Osteocyte (in vitro differentiated cells): Measurements from ENCODE around the gene EDAR. TPM values are rescaled to one million over a fixed set of nuclear protein-coding genes. Genes with fewer than 3 reads are reported as not detected.
A peak's percentile ranks its signal among the peaks of the same experiment; 100 is the strongest.

Experiments used
- DNase-seq: peaks from one replicate; pipeline ENCODE4 v3.0.0; 2021; ENCODE audit warnings: mixed read lengths; ENCODE audit not compliant: unreplicated experiment; ENCODE audit errors: extremely low spot score
- H3K27ac Mint-ChIP-seq: one replicate; pipeline ENCODE4 v1.8.0; 2021; ENCODE audit warnings: mild to moderate bottlenecking, mixed read lengths; ENCODE audit not compliant: unreplicated experiment
- H3K27me3 Mint-ChIP-seq: one replicate; pipeline ENCODE4 v1.8.0; 2021; ENCODE audit warnings: mixed read lengths; ENCODE audit not compliant: unreplicated experiment
- H3K36me3 Mint-ChIP-seq: one replicate; pipeline ENCODE4 v1.8.0; 2021; ENCODE audit warnings: mixed read lengths; ENCODE audit not compliant: unreplicated experiment
- H3K4me1 Mint-ChIP-seq: one replicate; pipeline ENCODE4 v1.8.0; 2021; ENCODE audit warnings: mixed read lengths; ENCODE audit not compliant: unreplicated experiment
- H3K4me3 Mint-ChIP-seq: one replicate; pipeline ENCODE4 v1.8.0; 2021; ENCODE audit warnings: mild to moderate bottlenecking, moderate library complexity, mixed read lengths; ENCODE audit not compliant: unreplicated experiment
- H3K9me3 Mint-ChIP-seq: one replicate; pipeline ENCODE4 v1.8.0; 2021; ENCODE audit warnings: mixed read lengths; ENCODE audit not compliant: unreplicated experiment
- total RNA-seq: library from RNA; stranded (reverse); gene quantifications from 2 replicates; pipeline ENCODE4 v1.2.1, GENCODE V29; 2021
- TF ChIP-seq, protein P1 (sequence below): fragments of 200-600 bp; sonication (generic); IDR thresholded peaks from 2 replicates; pipeline ENCODE4 v1.5.0; 2021; ENCODE audit warnings: antibody characterized with exemption, mild to moderate bottlenecking, moderate library complexity

The EDAR gene
- total RNA-seq, 1 donor from 2014 or later = not detected

DNA sequence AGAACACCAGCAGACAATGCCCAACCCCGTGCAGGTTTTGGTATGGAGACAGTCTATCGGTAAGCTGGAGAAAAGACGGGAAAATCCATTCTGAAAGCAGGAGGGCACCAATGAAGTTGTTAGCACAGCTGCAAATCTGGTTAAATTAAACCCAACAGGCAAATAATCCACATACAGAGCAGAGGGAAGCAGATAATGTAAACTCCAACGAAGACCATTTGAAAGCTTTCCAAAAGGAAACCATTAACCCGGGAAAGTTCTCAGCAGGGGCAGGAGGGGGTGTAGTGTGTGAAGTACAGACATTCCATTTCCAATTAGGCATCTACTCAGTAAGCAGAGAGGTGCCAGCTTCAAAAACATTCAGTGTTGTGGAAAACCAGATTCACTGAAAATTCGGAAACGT lies 10.3 kb downstream of the EDAR start:
- peaks cover 5% of the 10 kb centered on the region for H3K36me3 Mint-ChIP-seq
- peaks cover 9% of the 10 kb centered on the region for H3K4me1 Mint-ChIP-seq
- H3K4me3 Mint-ChIP-seq = no peak overlapping the region
- no peak overlapping the region for H3K27ac Mint-ChIP-seq
- DNase-seq = no peak
- TF ChIP-seq, protein P1, sequence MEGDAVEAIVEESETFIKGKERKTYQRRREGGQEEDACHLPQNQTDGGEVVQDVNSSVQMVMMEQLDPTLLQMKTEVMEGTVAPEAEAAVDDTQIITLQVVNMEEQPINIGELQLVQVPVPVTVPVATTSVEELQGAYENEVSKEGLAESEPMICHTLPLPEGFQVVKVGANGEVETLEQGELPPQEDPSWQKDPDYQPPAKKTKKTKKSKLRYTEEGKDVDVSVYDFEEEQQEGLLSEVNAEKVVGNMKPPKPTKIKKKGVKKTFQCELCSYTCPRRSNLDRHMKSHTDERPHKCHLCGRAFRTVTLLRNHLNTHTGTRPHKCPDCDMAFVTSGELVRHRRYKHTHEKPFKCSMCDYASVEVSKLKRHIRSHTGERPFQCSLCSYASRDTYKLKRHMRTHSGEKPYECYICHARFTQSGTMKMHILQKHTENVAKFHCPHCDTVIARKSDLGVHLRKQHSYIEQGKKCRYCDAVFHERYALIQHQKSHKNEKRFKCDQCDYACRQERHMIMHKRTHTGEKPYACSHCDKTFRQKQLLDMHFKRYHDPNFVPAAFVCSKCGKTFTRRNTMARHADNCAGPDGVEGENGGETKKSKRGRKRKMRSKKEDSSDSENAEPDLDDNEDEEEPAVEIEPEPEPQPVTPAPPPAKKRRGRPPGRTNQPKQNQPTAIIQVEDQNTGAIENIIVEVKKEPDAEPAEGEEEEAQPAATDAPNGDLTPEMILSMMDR = no peak
- H3K9me3 Mint-ChIP-seq = no peaks in the 10 kb centered on the region
- H3K27me3 Mint-ChIP-seq = peaks cover 57% of the 10 kb centered on the region

DNA sequence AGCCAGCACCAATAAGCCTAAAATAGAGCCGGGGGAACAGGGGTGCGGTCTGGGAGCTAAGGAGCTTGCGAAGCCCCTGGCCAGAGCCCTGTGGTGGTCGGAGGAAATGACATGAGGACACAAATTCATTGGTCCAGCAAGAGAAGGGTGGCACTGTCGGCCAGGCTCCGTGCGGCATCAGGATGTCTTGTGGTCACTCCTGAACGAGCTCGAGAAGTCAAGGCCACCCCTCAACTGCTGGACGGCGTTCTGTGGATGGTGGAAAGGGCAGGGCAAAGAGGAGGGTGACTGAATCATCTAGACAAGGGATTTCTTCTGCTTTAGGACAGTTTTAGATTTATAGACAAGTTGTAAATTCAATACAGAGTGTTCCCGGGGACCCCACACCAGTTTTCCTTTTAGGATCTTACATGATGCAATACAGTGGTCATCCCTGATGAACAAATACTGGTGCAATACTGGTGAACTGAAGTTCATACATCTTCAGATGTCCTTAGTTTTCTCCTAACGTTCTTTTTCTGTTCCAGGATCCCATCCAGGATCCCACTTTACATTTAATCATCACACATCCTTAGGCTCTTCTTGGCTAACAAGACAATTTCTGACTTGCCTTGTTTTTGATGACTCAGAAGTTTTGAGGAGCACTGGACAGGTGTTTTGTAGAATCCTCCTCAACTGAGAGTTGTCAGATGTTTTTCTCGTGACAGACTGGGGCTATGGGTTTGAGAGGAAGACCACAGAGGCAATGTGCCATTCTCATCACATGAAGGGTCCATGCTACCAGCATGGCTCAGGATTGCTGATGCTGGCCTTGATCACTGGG lies 13.2 kb downstream of the EDAR start:
- DNase-seq = no peak
- Mint-ChIP-seq H3K27me3 (peaks cover 29% of the 10 kb centered on the region), H3K9me3 (no peaks in the 10 kb centered on the region), H3K4me3 (no peak overlapping the region), H3K4me1 (peaks cover 23% of the 10 kb centered on the region), H3K36me3 (peaks cover 5% of the 10 kb centered on the region), H3K27ac (no peak overlapping the region)
- TF ChIP-seq, protein P1 = no peak

DNA sequence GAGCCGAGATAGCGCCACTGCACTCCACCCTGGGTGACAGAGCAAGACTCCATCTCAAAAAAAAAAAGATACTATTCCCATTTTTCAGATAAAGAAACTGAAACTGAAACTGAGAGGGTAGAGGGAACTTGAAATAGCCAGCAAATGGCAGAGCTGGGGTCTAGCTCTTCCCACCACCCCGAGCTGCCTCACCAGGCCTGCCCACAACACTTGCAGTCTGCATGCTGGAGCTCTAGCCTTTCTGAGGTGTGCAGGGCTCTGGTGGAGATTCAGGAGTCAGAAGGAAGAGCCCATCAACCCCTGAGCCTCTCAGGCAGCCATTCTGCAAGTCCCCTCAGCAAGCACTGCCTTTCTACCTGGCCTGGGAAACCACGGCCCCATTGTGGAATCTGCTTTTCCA lies 14.3 kb downstream of the EDAR start:
- Mint-ChIP-seq H3K27ac (no peak overlapping the region), H3K27me3 (peaks cover 27% of the 10 kb centered on the region), H3K36me3 (peaks cover 5% of the 10 kb centered on the region), H3K9me3 (no peaks in the 10 kb centered on the region), H3K4me3 (no peak overlapping the region), H3K4me1 (peaks cover 23% of the 10 kb centered on the region)
- TF ChIP-seq, protein P1 = no peak
- DNase-seq = no peak

DNA sequence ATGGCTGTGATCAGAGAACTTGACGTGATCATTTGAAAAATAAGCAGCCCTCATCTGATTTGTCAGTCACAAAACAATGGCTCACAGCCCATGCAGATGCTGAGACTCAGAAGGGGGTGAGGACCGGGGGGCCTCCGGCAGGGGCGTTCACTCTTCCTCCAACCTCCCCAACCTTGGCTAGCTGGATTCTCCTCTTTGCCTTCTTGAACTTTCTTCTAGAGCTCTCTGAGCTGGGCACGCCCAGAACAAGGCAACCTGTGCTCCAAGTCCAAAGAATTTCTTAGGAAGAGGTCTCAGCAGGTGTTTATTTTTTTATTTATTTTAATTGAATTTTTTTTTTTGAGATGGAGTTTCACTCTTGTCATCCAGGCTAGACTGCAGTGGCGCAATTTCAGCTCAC lies 16.4 kb downstream of the EDAR start:
- TF ChIP-seq, protein P1 = no peak
- Mint-ChIP-seq H3K27me3 (peaks cover 27% of the 10 kb centered on the region), H3K9me3 (no peaks in the 10 kb centered on the region), H3K27ac (no peak overlapping the region), H3K4me1 (peaks cover 14% of the 10 kb centered on the region), H3K4me3 (no peak overlapping the region), H3K36me3 (peaks cover 2% of the 10 kb centered on the region)
- DNase-seq = no peak

DNA sequence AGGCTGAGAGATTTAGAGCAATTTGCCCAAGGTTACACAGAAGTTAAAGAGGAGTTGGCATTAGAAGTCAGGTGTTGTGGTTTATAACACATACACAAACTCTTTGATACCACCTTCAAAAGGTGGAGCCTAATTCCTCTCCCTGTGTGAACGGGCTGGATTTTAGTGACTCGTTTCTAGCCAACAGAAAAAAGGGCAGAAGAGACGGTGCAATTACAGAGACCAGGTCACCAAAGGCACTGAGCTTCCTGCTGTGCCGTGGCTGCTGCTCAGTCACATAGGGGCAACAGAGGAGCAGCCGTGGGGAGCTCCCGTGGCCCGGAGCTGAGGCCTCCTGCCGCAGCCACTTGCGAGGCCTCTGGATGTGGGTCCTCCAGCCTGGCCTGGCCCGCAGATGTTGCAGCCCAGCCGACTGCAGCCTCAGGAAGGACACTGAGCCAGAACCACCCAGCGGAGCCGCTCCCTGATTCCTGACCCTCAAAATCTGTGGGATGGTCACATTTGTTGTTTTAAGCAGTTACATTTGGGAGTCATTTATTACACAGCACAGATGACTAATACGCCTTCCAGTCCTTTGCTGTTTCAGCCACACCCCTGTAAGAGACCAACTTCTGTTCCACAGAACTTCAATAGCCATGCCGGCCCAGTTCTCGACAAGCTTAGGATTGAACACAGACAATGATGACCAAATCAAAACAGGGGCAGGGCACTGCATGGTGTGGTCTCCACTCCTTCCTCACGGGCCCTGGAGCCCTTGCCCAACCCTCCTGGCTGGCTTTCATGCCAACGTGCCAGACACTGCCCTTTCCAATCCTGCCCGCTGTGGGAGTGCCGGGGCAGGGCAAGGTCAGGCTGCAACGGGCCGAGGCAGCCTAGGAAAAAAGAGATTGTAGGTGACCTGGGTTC lies 17.1 kb downstream of the EDAR start:
- H3K36me3 Mint-ChIP-seq = peaks cover 2% of the 10 kb centered on the region
- DNase-seq = no peak
- H3K27me3 Mint-ChIP-seq = peaks cover 32% of the 10 kb centered on the region
- TF ChIP-seq, protein P1 = no peak
- peak overlapping the region; percentile 54 for H3K27ac Mint-ChIP-seq
- peaks cover 14% of the 10 kb centered on the region for H3K4me1 Mint-ChIP-seq
- H3K4me3 Mint-ChIP-seq = no peak overlapping the region
- H3K9me3 Mint-ChIP-seq = no peaks in the 10 kb centered on the region
